Pancreas (tissue), 10 donors: ENCODE measurements around the gene SEMA6B. TPM values are rescaled to one million over a fixed set of nuclear protein-coding genes. Genes with fewer than 3 reads are reported as not detected.
A peak's percentile ranks its signal among the peaks of the same experiment; 100 is the strongest.

Experiments
- ATAC-seq, 4 donors: fragments of 200-7000 bp; cut with Tn5 transposase; one replicate each; pipeline versions ENCODE4 v1.8.0 to v1.9.1; 2020; ENCODE audit warnings: mild to moderate bottlenecking in 4 of 4, moderate library complexity in 4 of 4
- DNase-seq, 6 donors: peaks; one replicate each; pipeline ENCODE4 v3.0.0-alpha.2; 2020
- FAIRE-seq: peaks from 2 replicates; lab custom pipeline; 2012; peaks lifted over from hg19 to GRCh38; lab: Jason Lieb, UNC
- H3K27ac ChIP-seq, 4 donors: fragments of 200-600 bp; sonication (generic); 1 replicate in 3 of 4; 2 replicates in 1 of 4; pipeline versions ENCODE4 v1.5.0 to v1.8.0; 2020
- H3K27me3 ChIP-seq, 4 donors: fragments of 200-600 bp; one replicate each; pipeline ENCODE4 v1.8.0; 2021
- H3K36me3 ChIP-seq, 3 donors: fragments of 200-600 bp; sonication (generic) in 1 of 3; one replicate each; pipeline versions ENCODE4 v1.5.0 to v1.8.0; 2020 to 2021
- H3K4me1 ChIP-seq, 3 donors: fragments of 200-600 bp; one replicate each; pipeline ENCODE4 v1.8.0; 2021
- H3K4me3 ChIP-seq, 4 donors: fragments of 200-600 bp; sonication (generic) in 2 of 4; one replicate each; pipeline versions ENCODE4 v1.5.0 to v1.8.0; 2020 to 2021
- H3K9me3 ChIP-seq, 4 donors: fragments of 200-600 bp; one replicate each; pipeline ENCODE4 v1.8.0; 2021
- WGBS, 2 donors: extraction: QIAGEN DNeasy Blood & Tissue Kit; methylation state at CpG; one replicate each; pipeline ENCODE4 v1.1.7; 2013; 5-methylcytosine and 5-hydroxymethylcytosine counted together
- intact Hi-C, 3 donors: fragments of 100-400 bp; cut with DNase I; formaldehyde crosslinking; loops; one replicate each; pipeline versions ENCODE4 v1.11.1 to v1.14.2; 2022
- polyA plus RNA-seq, 2 donors: library from polyadenylated mRNA; stranded (reverse); fragments of 200-250 nt; gene quantifications; one replicate each; pipeline ENCODE4 v1.2.3, GENCODE V29; 2013
- total RNA-seq, 6 donors: library from RNA; stranded (reverse); fragmentation: NEBNext Ultra II Directional in 4 of 6; extraction: Animal tissue kit (Norgen Biotek cat#: 25700) in 4 of 6; gene quantifications; one replicate each; pipeline versions ENCODE4 v1.2.1 to v1.2.4, GENCODE V29; 2021 to 2023
- TF ChIP-seq, protein P1 (sequence below), 4 donors: fragments of 200-600 bp; sonication (generic) in 3 of 4; IDR thresholded peaks; one replicate each; pipeline versions ENCODE4 v1.5.0 to v1.8.0; 2021; ENCODE audit warnings: antibody characterized with exemption in 4 of 4
- donor health status: healthy with polysubstance abuse.
- donor health status: DM: no; HTN: no; CAD: no; lungs with moderate emphysema.
- donor health status: DM: no; HTN: no; CAD: no.
- donor health status: control.
- donor health status: control.
- donor health status: Bipolar disorder and iron deficiency.
- donor health status: DM: yes; HTN: yes; CAD: no.
- donor health status: DM: no; HTN: no; CAD: no.
- donor health status: DM: no; HTN: no; CAD: no.
- donor health status: DM: yes; HTN: yes; CAD: no.

SEMA6B gene
- total and polyA plus RNA-seq, 8 donors, result 2.2 to 4.7 (median 3.5) TPM

DNA sequence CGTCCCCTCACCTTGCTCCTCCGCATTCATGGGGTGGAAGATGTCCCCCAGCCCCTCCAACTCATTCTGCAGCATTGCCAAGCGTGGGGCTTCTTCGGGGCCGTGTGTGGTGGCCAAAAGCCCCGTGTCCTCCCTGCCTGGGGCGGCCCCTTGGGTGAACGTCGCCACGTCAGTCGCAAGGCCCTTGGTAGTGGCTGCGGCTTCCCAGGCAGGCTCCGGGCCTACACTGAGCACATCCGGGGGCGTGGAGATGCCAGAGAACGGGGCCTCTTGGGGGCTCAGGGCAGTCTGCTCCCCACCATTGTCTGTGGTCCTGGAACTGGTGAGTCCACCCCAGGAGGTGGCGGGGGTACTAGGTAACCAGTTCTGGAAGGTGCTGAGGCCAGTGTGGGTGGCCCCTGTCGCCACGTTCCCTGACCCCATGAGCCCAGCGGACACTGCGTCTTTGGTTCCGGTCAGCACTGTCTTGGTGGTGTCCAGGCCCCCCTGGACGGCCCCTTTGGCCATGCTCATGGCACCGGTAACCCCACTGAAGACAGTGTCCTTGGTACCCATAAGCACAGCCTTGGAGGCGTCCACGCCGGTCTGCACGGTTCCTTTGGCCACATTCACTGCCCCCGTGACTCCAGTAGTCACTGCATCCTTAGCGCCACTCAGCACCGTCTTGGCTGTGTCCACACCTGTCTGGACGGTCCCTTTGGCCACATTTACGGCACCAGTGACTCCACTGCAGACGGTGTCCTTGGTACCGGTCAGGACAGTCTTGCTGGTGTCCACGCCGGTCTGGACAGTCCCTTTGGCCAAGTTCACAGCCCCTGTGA is 48.8 kb downstream of the SEMA6B start:
- intact Hi-C loops, result no loop called here
- 91 to 95% methylated on average over 37 of the region's 37 CpGs for WGBS, 2 donors
- DNase-seq (no peak), FAIRE-seq (no peak), ATAC-seq (peak in 1 of 4 donors; percentile 7)
- no peaks in the 10 kb centered on the region for H3K4me1 ChIP-seq
- no peaks in the 10 kb centered on the region for H3K27me3 ChIP-seq
- H3K9me3 ChIP-seq, result no peaks in the 10 kb centered on the region
- TF ChIP-seq, protein P1, sequence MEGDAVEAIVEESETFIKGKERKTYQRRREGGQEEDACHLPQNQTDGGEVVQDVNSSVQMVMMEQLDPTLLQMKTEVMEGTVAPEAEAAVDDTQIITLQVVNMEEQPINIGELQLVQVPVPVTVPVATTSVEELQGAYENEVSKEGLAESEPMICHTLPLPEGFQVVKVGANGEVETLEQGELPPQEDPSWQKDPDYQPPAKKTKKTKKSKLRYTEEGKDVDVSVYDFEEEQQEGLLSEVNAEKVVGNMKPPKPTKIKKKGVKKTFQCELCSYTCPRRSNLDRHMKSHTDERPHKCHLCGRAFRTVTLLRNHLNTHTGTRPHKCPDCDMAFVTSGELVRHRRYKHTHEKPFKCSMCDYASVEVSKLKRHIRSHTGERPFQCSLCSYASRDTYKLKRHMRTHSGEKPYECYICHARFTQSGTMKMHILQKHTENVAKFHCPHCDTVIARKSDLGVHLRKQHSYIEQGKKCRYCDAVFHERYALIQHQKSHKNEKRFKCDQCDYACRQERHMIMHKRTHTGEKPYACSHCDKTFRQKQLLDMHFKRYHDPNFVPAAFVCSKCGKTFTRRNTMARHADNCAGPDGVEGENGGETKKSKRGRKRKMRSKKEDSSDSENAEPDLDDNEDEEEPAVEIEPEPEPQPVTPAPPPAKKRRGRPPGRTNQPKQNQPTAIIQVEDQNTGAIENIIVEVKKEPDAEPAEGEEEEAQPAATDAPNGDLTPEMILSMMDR (IDR thresholded peaks at IDR 0.05), result no peak
- no peak overlapping the region for H3K4me3 ChIP-seq
- H3K36me3 ChIP-seq, result no peaks in the 10 kb centered on the region
- H3K27ac ChIP-seq, result no peak overlapping the region

DNA sequence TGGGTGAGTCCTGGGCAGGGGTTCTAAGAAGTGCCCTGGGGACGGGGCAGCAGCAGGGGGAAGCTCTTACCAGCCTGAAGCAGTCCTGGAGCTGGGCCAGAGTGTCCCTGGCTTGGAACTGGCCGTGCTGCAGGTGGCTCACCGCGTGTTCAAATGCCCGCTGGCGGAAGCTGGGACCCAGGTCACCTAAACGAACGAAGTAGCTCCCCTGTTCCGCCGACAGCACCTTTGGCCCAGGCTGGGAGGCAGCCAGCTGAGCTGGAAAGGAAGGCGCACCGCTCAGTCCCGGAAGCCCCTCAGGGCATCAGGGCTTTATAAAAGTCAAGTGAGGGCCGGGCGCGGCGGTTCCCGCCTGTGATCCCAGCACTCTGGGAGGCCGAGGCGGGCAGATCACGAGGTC is 50.8 kb downstream of the SEMA6B start:
- FAIRE-seq, result no peak
- H3K36me3 ChIP-seq, result no peaks in the 10 kb centered on the region

DNA sequence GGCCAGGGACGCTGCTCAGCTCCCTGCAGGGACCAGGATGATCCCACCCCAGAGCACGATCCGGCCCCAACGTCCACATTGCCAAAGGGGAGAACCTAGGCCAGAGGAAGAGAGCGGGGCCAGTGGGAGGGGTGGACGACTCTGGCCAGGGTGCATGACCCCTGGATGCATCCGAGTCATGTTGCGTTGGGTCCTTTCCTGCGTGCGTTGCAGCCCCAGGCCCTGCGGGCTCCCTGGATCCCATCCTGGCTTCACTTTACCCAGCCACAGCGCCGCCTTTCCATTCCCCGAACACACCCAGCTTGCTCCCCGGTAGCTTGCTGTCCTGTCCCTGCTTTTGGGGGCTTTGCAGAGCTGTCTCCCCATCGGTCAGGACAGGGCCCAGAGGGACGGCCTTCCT is 51.7 kb downstream of the SEMA6B start:
- intact Hi-C loops, result no loop called here
- TF ChIP-seq, protein P1 (IDR thresholded peaks at IDR 0.05), result no peak
- Histone ChIP-seq H3K27ac (no peak overlapping the region), H3K4me3 (no peak overlapping the region), H3K36me3 (peaks cover 0 to 4% (median 0%) of the 10 kb centered on the region in 3 donors), H3K27me3 (no peaks in the 10 kb centered on the region), H3K4me1 (no peaks in the 10 kb centered on the region), H3K9me3 (no peaks in the 10 kb centered on the region)
- ATAC-seq (no peak), FAIRE-seq (no peak), DNase-seq (peak in 1 of 6 donors; percentile 17)
- WGBS, 2 donors, result 86 to 91% methylated on average over 17 of the region's 17 CpGs

More for the DNA sequence above, 50.8 kb downstream of the SEMA6B start:
- Histone ChIP-seq H3K4me3 (no peak overlapping the region), H3K27me3 (no peaks in the 10 kb centered on the region), H3K27ac (no peak overlapping the region), H3K9me3 (no peaks in the 10 kb centered on the region), H3K4me1 (no peaks in the 10 kb centered on the region)
- WGBS, 2 donors, result 91 to 95% methylated on average over 18 to 20 of the region's 21 CpGs
- ATAC-seq (no peak), DNase-seq (peak in 1 of 6 donors; percentile 38)
- intact Hi-C loops, result no loop called here
- TF ChIP-seq, protein P1 (IDR thresholded peaks at IDR 0.05), result no peak

DNA sequence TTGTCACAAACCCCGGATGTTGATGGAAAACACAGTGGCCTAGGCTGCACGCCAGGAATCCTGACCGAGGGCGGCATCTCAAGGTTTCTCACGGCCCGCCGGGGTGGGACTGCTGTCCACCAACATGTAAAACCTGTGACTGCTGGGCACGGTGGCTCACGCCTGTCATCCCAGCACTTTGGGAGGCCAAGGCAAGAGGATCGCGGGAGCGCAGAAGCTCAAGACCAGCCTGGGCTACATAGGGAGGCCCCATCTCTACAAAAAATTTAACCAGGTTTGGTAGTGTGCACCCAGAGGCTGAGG is 52.4 kb downstream of the SEMA6B start:
- no peak for FAIRE-seq
- no peak for ATAC-seq
- 84 to 90% methylated on average over 12 of the region's 12 CpGs for WGBS, 2 donors
- Histone ChIP-seq H3K36me3 (peaks cover 0 to 4% (median 0%) of the 10 kb centered on the region in 3 donors), H3K4me3 (no peak overlapping the region), H3K9me3 (no peaks in the 10 kb centered on the region), H3K27me3 (no peaks in the 10 kb centered on the region), H3K27ac (no peak overlapping the region), H3K4me1 (no peaks in the 10 kb centered on the region)
- peak in 1 of 6 donors; percentile 17 for DNase-seq
- intact Hi-C loops, result no loop called here
- TF ChIP-seq, protein P1 (IDR thresholded peaks at IDR 0.05), result no peak
